Cardiac fibroblast (primary cell): Measurements from ENCODE around the gene AMN.

Experiments
- DNase-seq, 2 donors: peaks; one replicate each; pipeline versions ENCODE4 v3.0.0 to v3.0.0-alpha.2; 2010; ENCODE audit warnings: low read depth in 2 of 2
- H3K4me3 ChIP-seq, 2 donors: replicated peaks in 1 of 2; 1 replicate in 1 of 2; 2 replicates in 1 of 2; pipeline ENCODE4 v1.5.1; 2011; ENCODE audit warnings: low read depth in 2 of 2, low read length in 2 of 2, mild to moderate bottlenecking in 2 of 2, moderate library complexity in 1 of 2
- CTCF ChIP-seq: IDR thresholded peaks from one replicate; pipeline ENCODE4 v1.5.1; 2011; ENCODE audit warnings: low read depth, mild to moderate bottlenecking, low read length, inconsistent platforms

The AMN gene

GRCh38 chr14:102979406-102979805 lies 56.9 kb downstream of the AMN start:
- no peak for DNase-seq
- no peak overlapping the region for H3K4me3 ChIP-seq
- no peak for TF ChIP-seq CTCF

- TF ChIP-seq CTCF = no peak
- DNase-seq = peak; percentile 56 to 73
- H3K4me3 ChIP-seq = no peak overlapping the region
Observed at GRCh38 chr14:102980409-102980810, 57.9 kb downstream of the AMN start.
